ENCODE results near the gene TMCO4. TPM values are rescaled to one million over a fixed set of nuclear protein-coding genes. Genes with fewer than 3 reads are reported as not detected.

Gene TMCO4
- total RNA-seq, 1 donor from 2014 or later = 7.3 TPM

DNA sequence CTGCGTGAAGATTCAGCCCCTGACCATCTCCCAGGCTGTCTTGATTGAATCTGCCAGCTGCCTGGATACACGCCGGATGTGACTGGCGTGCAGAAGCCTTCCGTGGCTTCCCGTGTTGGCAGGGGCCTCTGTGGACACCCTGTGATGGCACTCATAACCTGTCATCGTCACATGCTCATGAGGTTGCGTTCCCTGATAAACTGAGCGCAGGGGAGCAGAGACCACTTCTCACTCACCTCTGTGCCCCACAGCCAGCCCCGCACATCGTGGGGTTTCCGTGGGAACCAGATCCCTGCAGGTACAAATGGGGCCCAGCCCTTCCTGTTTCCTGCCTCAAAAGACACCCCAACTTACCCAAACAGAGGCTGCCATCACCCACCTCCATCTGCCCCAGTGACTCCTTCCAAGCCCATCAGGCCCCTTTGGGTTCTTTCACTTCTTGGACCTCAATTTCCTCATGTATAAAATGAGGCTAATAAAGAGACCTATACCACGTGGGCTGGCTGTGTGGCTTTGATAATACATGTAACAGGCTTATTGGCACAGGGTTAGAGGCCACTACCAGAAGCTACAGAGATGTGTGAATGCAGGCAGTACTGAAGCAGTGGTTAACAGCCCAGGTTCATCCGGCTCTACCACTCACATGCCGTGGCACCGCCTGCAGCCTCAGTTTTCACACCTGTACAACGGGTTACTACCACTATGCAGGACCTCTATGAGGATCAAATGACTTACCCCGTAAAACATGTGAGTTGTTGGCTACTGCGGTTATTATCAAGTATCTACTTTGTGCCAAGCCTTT, 111.5 kb downstream of the TMCO4 start:
- no peak for DNase-seq (ENCODE audit: low read depth, low spot score)

DNA sequence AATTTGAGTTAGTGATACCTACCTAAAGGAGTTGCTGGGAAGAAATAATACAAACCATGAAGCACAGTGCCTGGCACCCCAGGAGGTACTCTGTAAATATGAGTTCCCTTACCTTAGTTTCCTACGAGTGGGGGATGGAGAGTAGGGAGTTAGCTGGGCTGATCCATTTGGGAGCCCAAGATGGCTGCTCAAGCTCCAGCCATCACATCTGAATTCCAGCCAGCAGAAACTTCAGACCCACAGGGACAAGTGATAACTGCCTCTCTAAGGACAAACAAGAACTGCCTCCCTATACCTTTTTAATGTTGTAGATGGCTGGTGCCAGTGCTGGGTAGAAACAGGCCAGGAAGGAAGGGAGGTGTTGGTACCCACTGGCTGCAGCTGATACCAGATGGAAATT, 112.3 kb downstream of the TMCO4 start:
- DNase-seq (ENCODE audit: low read depth, low spot score) = no peak

GRCh38 chr1:19685994-19686393, 113.7 kb downstream of the TMCO4 start:
- DNase-seq (ENCODE audit: low read depth, low spot score) = no peak

- no peak for DNase-seq (ENCODE audit: low read depth, low spot score)
Observed at GRCh38 chr1:19684677-19685076, 115.0 kb downstream of the TMCO4 start.

DNA sequence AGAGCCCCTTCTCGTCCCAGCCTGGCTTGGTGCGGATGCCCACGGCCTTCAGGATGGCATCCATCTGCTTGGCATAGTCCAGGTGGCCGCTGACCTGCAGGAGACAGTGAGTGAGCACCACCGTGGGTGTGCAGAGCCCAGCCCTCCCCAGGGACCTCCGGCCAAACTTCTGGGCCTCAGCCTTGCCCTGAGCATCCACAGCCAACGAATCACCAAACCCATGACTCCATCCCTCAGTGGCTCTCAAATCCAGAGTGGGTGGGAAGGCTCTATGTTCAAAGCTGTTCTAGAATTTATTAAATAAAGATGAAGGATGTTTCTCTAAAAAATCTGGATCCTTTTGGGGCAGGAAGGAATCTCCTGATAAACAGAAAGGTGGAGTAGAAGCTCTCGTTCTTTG, 116.4 kb downstream of the TMCO4 start:
- DNase-seq (ENCODE audit: low read depth, low spot score) = no peak

GRCh38 chr1:19682901-19683300, 116.8 kb downstream of the TMCO4 start:
- DNase-seq (ENCODE audit: low read depth, low spot score) = no peak

DNA sequence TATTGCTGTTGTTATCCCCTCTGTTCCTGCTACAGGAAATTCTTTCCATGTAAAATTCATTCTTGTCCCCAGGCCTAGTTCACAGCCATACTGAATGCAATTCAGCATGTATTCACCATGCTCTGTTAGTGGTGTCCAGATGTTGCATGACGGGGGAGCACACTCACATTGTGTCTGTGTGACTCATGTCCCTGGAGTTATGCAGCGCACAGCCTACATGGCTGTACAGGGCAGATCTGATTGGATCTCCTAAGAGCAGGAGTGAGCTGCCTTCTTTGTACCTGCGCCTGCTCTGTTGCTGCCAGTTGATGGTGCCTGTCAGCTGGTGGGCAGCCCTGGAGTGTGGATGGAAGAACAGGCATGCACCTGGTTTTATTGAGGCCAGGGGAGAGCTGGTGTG, 117.5 kb downstream of the TMCO4 start:
- DNase-seq (ENCODE audit: low read depth, low spot score) = no peak

GRCh38 chr1:19680644-19681043, 119.1 kb downstream of the TMCO4 start:
- DNase-seq (ENCODE audit: low read depth, low spot score) = no peak

DNA sequence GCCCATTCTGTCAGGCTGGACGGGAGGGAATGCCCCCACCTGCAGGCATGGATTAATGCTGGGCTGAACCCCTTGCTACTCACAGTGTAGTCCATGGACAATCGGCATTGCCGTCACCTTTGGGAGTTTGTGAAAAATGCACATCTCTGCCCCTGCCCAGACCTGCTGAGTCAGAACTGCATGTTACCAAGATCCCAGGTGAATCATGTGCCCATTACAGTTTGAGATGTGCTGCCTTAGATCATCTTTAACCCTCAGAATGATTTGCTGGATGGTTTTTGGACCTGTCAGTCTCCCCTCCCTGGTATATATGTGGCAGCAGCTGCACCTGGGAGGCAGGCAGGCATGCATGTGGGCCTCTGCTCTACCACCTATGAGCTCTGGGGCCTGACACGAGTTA, 120.0 kb downstream of the TMCO4 start:
- no peak for DNase-seq (ENCODE audit: low read depth, low spot score)

GRCh38 chr1:19678931-19679453, 120.7 kb downstream of the TMCO4 start:
- no peak for DNase-seq (ENCODE audit: low read depth, low spot score)

DNA sequence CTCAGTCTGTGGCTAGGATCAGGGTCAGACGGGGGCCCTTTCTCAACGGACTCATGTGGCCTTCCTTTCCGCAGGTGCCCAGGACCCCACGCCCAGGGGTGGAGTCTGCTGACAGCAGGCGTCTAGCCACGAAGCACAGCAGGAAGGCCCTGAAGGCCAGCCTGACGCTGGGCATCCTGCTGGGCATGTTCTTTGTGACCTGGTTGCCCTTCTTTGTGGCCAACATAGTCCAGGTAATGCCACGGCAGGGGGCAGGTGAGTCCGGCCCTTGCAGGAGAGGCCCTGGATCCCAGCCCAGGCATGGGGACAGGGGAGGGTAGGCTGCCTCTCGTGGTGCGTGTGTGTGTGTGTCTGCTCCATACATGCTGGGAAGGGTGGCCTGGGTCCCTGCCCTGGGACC, 121.2 kb downstream of the TMCO4 start:
- no peak for DNase-seq (ENCODE audit: low read depth, low spot score)

- no peak for DNase-seq (ENCODE audit: low read depth, low spot score)
Observed at GRCh38 chr1:19676438-19676922, 123.2 kb downstream of the TMCO4 start.

DNA sequence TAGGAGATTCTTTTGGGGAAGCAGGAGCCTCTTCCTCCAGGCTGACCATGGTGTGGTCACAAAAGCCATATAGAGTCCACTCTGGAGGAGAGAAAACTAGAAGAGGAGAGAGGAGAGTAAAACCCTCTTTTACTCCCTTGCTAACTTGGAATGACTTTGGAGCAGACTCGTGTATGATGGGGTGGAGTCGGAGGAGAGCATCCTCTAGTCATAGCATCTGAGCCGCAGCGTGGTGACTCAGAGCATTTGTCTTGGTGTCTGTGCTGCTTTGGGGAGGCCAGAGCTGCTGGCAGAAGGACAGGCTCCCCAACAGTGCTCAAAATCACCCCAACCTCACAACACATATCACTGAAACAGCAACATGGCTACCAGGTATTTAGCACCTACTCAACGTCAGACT, 123.9 kb downstream of the TMCO4 start:
- no peak for DNase-seq (ENCODE audit: low read depth, low spot score)

DNA sequence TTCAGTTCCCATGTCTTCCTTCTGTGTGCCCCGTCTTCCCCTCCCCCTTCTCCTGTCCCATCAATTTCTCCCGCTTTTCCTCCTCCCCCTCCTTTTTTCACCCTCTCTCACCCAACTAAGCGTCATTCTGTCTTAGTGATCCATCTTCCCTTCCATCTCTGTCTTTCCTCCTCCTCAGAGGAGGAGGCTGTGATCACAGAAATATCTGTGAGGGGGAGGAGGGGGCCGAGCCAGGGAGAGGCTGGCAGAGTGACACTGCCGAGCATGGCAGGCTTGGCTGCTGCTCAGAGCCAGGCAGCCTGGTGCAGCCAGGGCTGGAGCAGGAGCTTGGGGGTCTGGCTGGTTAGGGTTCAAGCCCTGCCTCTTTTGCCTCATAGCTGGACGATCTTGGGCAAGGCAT, 127.5 kb downstream of the TMCO4 start:
- no peak for DNase-seq (ENCODE audit: low read depth, low spot score)

DNA sequence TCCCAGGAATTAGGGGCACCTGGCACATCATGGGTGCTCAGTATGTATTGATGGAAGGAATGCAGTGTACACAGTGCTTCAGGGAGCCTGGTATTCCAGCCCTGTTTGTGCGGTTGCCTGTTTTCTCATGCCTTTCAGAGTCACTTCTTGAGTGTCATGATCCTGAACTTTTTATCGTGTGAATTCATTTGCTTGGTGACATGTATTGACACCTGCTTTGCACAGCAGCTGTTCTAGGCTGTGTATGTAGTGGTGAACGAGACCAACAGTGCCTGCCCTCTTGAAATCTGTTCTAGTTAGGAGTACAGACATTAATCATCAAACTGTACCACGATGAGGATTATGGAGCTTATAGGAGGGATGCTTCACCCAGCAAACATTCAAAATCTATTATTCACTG, 128.9 kb downstream of the TMCO4 start:
- DNase-seq (ENCODE audit: low read depth, low spot score) = no peak

- no peak for DNase-seq (ENCODE audit: low read depth, low spot score)
Observed at GRCh38 chr1:19668888-19669287, 130.8 kb downstream of the TMCO4 start.

- no peak for DNase-seq (ENCODE audit: low read depth, low spot score)
Observed at GRCh38 chr1:19665496-19666465, 133.9 kb downstream of the TMCO4 start.

GRCh38 chr1:19665186-19665495, 134.6 kb downstream of the TMCO4 start:
- no peak for DNase-seq (ENCODE audit: low read depth, low spot score)

GRCh38 chr1:19664453-19665185, 135.1 kb downstream of the TMCO4 start, which contains the start of gene HTR6:
Gene HTR6, plus strand, starts transcription at chr1:19664875. Its CDS starts 879 bp downstream, at chr1:19665754.
- DNase-seq (ENCODE audit: low read depth, low spot score) = no peak

DNA sequence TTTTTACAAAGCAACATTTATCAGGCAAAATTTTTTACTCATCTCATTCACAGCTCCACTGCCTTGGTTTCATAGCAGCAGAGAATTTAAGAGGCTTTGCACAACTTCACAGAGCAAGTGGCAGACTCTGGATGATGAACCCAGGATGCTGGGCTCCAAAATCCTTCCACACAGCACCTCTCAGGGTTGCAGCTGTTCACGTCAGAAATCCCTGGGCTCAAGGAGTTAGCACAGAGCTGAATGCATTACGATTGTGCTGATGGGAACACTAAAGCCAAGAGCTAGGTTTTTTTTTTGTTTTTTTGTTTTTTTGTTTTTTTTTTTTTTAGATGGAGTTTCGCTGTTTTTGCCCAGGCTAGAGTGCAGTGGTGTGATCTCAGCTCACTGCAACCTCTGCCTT, 137.4 kb downstream of the TMCO4 start:
- no peak for DNase-seq (ENCODE audit: low read depth, low spot score)

DNA sequence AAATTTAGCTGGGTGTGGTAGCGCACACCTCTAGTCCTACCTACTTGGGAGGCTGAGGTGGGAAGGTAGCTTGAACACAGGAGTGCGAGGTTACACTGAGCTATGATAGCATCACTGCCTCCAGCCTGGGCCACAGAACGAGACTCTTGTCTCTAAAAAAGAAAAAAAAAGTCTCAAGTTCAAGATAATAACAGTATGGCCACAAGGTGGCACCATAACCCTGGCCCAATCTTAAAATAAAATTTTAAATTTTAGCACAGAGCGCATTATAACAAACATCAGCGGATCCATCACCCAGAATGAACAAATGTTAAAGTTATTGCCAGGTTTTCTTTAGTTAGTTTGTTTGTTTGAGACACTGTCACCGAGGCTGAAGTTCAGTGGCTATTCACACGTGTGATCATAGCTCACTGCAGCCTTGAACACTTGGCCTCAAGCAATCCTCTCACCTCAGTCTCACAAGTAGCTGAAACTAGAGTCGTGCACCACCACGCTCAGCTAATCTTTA, 137.9 kb downstream of the TMCO4 start:
- no peak for DNase-seq (ENCODE audit: low read depth, low spot score)

Measured in pulmonary artery endothelial cell (primary cell).